Skeletal muscle satellite cell (primary cell): Measurements from ENCODE around the gene GNPAT.

Experiments
- H3K27me3 ChIP-seq: 2 replicates; pipeline ENCODE4 v1.7.0; 2013; ENCODE audit warnings: low read length; ENCODE audit not compliant: control insufficient read depth, insufficient read depth
- H3K36me3 ChIP-seq: 2 replicates; pipeline ENCODE4 v1.7.0; 2013; ENCODE audit warnings: mild to moderate bottlenecking, control low read depth, low read length; ENCODE audit not compliant: insufficient read depth
- H3K4me1 ChIP-seq: 2 replicates; pipeline ENCODE4 v1.7.0; 2013; ENCODE audit warnings: low read length; ENCODE audit not compliant: control insufficient read depth, insufficient read depth
- H3K4me2 ChIP-seq: 2 replicates; pipeline ENCODE4 v1.7.0; 2013; ENCODE audit warnings: mild to moderate bottlenecking, low read length
- H3K4me3 ChIP-seq: 2 replicates; pipeline ENCODE4 v1.7.0; 2013; ENCODE audit warnings: low read length
- H3K9ac ChIP-seq: 2 replicates; pipeline ENCODE4 v1.7.0; 2013; ENCODE audit warnings: mild to moderate bottlenecking, low read depth, low read length, moderate library complexity
- H3K9me3 ChIP-seq: replicated peaks from 2 replicates; pipeline ENCODE4 v1.7.0; 2013; ENCODE audit warnings: mild to moderate bottlenecking, control low read depth, low read length

Gene GNPAT

DNA sequence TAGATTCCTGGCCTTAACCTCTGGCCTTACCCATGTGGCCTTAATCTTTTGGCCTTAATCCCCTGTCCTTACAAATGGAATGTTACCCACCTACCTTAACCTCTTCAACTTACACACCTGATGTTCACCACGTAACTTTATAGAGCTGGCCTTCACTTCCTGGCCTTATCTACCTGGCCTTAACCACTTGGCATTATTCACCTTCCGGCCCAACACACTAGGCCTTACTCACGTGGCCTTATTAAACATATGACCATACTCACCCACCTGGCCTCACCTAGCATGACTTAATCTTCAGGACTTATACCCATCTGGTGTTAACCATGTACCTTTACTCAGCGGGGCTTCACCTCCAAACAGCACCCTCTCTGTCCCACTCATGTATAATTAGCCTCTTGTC lies 54.9 kb downstream of the GNPAT start:
- H3K27me3 ChIP-seq: no peaks in the 10 kb centered on the region
- no peaks in the 10 kb centered on the region for H3K9me3 ChIP-seq
- no peaks in the 10 kb centered on the region for H3K36me3 ChIP-seq
- H3K4me2 ChIP-seq: no peak overlapping the region
- no peak overlapping the region for H3K9ac ChIP-seq
- no peak overlapping the region for H3K4me3 ChIP-seq
- no peaks in the 10 kb centered on the region for H3K4me1 ChIP-seq

DNA sequence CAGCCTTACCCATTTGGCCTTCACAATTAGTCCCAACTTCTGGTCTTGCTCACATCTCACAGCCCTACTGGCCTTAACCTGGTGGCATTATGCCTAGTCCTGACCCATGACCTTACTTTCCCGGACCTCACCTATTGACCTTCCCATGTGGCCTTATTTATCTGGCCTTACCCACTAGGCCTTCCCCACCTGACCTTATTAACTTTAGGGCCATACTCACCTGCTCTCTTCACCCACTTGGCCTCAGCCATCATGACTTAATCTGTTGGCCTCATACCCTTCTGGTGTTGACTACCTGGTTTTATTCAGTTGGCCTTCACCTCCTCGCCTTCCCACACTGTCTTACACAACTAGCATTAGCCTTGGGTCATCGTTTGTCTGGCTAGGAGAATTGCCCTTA lies 61.0 kb downstream of the GNPAT start:
- no peaks in the 10 kb centered on the region for H3K27me3 ChIP-seq
- H3K9me3 ChIP-seq: no peaks in the 10 kb centered on the region
- no peak overlapping the region for H3K4me2 ChIP-seq
- no peak overlapping the region for H3K4me3 ChIP-seq
- H3K9ac ChIP-seq: no peak overlapping the region
- no peaks in the 10 kb centered on the region for H3K4me1 ChIP-seq
- H3K36me3 ChIP-seq: no peaks in the 10 kb centered on the region

GRCh38 chr1:231310391-231310934 lies 69.5 kb downstream of the GNPAT start:
- Histone ChIP-seq H3K4me2 (no peak overlapping the region), H3K36me3 (no peaks in the 10 kb centered on the region), H3K9ac (no peak overlapping the region), H3K4me1 (no peaks in the 10 kb centered on the region), H3K9me3 (no peaks in the 10 kb centered on the region), H3K27me3 (no peaks in the 10 kb centered on the region), H3K4me3 (no peak overlapping the region)

GRCh38 chr1:231311720-231312431 lies 70.9 kb downstream of the GNPAT start:
- H3K4me2 ChIP-seq: no peak overlapping the region
- H3K9me3 ChIP-seq: no peaks in the 10 kb centered on the region
- H3K9ac ChIP-seq: no peak overlapping the region
- no peaks in the 10 kb centered on the region for H3K36me3 ChIP-seq
- no peaks in the 10 kb centered on the region for H3K4me1 ChIP-seq
- H3K4me3 ChIP-seq: no peak overlapping the region
- no peaks in the 10 kb centered on the region for H3K27me3 ChIP-seq

DNA sequence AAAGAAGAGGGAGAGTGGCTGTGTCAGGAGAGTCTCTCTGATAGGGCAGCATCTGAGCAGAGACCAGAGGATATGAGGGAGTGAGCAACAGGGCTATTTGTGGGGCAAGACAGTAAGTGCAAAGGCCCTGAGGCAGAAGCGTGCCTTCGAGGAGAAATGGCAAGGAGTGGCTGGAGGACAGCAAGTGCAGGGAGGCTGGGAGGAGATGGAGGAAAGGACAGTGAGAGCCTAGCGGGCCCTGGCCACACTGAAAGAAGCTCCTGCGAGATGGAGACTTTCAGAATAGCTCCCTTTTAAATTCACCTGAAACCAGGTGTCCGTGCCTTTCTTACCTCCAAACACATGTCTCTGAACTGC lies 71.4 kb downstream of the GNPAT start:
- Histone ChIP-seq H3K36me3 (no peaks in the 10 kb centered on the region), H3K9me3 (no peaks in the 10 kb centered on the region), H3K4me3 (no peak overlapping the region), H3K4me1 (no peaks in the 10 kb centered on the region), H3K4me2 (no peak overlapping the region), H3K9ac (no peak overlapping the region), H3K27me3 (no peaks in the 10 kb centered on the region)

DNA sequence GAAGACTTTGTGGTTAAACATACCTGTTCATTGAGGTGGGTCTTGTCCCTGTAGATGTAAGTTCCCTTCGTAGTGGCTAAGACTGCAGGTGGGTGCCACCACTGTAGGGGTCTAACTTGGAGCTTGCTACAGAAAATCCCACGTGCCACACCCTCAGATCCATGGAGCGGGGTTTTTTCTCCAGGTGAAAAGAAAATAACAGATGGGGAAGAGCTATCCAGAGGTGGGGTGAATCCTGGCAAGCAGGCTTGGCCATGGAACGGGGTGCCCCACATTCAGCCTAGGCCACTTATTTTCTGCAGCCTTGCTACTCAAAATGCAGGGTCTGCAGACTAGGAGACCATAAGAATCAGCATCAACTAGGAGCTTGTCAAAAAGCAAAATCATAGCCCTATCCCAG lies 72.6 kb downstream of the GNPAT start:
- Histone ChIP-seq H3K9ac (no peak overlapping the region), H3K4me1 (no peaks in the 10 kb centered on the region), H3K4me2 (no peak overlapping the region), H3K36me3 (no peaks in the 10 kb centered on the region), H3K4me3 (no peak overlapping the region), H3K27me3 (no peaks in the 10 kb centered on the region), H3K9me3 (no peaks in the 10 kb centered on the region)

GRCh38 chr1:231315887-231316286 lies 74.9 kb downstream of the GNPAT start:
- H3K27me3 ChIP-seq: no peaks in the 10 kb centered on the region
- no peak overlapping the region for H3K4me3 ChIP-seq
- no peak overlapping the region for H3K9ac ChIP-seq
- H3K9me3 ChIP-seq: no peaks in the 10 kb centered on the region
- no peak overlapping the region for H3K4me2 ChIP-seq
- no peaks in the 10 kb centered on the region for H3K36me3 ChIP-seq
- H3K4me1 ChIP-seq: no peaks in the 10 kb centered on the region

GRCh38 chr1:231317306-231318014 lies 76.4 kb downstream of the GNPAT start:
- H3K9ac ChIP-seq: no peak overlapping the region
- no peaks in the 10 kb centered on the region for H3K27me3 ChIP-seq
- no peaks in the 10 kb centered on the region for H3K9me3 ChIP-seq
- no peaks in the 10 kb centered on the region for H3K4me1 ChIP-seq
- H3K4me2 ChIP-seq: no peak overlapping the region
- H3K4me3 ChIP-seq: no peak overlapping the region
- H3K36me3 ChIP-seq: no peaks in the 10 kb centered on the region

- Histone ChIP-seq H3K9ac (no peak overlapping the region), H3K4me1 (no peaks in the 10 kb centered on the region), H3K27me3 (no peaks in the 10 kb centered on the region), H3K4me3 (no peak overlapping the region), H3K9me3 (no peaks in the 10 kb centered on the region), H3K36me3 (no peaks in the 10 kb centered on the region), H3K4me2 (no peak overlapping the region)
These were observed 77.0 kb downstream of the GNPAT start for GRCh38 chr1:231318015-231318355.

DNA sequence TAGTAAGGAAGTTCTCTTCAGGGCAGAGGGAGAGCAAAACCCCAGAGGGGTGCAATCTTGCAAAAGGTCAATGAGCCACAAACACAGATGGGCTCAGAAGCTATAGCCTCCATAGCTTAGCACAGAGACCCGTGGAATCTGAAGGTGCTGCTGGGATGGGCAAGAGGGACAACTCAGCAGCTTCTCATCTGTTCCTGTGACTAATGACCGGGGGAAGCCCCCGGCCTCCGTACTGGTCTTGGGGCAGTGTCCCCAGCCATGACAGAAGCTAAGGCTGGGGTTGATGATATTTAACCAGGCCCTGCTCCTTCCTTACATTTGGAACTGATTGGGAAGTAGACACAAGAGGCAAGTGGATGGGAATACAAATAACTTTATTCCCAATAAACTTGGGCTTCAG lies 77.6 kb downstream of the GNPAT start:
- Histone ChIP-seq H3K27me3 (no peaks in the 10 kb centered on the region), H3K4me3 (no peak overlapping the region), H3K4me1 (no peaks in the 10 kb centered on the region), H3K36me3 (no peaks in the 10 kb centered on the region), H3K9ac (no peak overlapping the region), H3K9me3 (no peaks in the 10 kb centered on the region), H3K4me2 (no peak overlapping the region)

DNA sequence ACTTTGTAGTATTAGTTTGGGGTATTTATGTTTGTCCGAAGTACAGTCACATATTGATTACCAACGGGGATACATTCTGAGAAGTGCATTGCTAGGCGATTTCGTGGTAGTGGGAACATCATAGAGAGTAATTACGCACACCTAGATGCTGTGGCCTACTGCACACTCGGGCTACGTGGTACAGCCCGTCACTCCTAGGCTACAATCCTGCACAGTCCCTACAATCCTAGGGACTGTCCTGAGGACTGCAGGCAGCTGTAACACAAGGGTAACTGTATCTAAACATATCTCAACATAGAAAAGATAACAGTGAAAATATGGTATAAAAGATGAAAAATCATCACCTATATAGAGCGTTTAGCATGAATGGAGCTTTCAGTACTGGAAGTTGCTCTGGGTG lies 78.1 kb downstream of the GNPAT start:
- Histone ChIP-seq H3K9me3 (no peaks in the 10 kb centered on the region), H3K9ac (no peak overlapping the region), H3K27me3 (no peaks in the 10 kb centered on the region), H3K4me1 (no peaks in the 10 kb centered on the region), H3K4me2 (no peak overlapping the region), H3K4me3 (no peak overlapping the region), H3K36me3 (no peaks in the 10 kb centered on the region)
